K562 (cell line): Measurements from ENCODE around the gene CGREF1. TPM values are rescaled to one million over a fixed set of nuclear protein-coding genes. Genes with fewer than 3 reads are reported as not detected.

Experiments used
- CHAMP1 ChIP-seq: fragments of 450-650 bp; IDR thresholded peaks from 2 replicates; pipeline ENCODE4 v1.6.1; 2016; ENCODE audit warnings: mild to moderate bottlenecking
- EHMT2 ChIP-seq: fragments of 450-650 bp; IDR thresholded peaks from 2 replicates; pipeline ENCODE4 v1.6.1; 2018; ENCODE audit warnings: antibody characterized with exemption
- IRF2 ChIP-seq: sonication (generic); formaldehyde crosslinking; IDR thresholded peaks from 2 replicates; pipeline ENCODE4 v1.8.1; 2022; ENCODE audit warnings: mild to moderate bottlenecking, missing genetic modification reagents
- MBD2 ChIP-seq: sonication (generic); IDR thresholded peaks from 2 replicates; pipeline ENCODE4 v1.6.1; 2016; ENCODE audit warnings: low read depth, borderline replicate concordance
- NR2C1 ChIP-seq, 2 experiments: fragments of 450-650 bp; IDR thresholded peaks; 2 replicates each; pipeline ENCODE4 v1.6.1; 2017; ENCODE audit warnings: mild to moderate bottlenecking in 2 of 2, antibody characterized with exemption in 1 of 2, inconsistent platforms in 1 of 2, missing compliant biosample characterization in 1 of 2, missing genetic modification characterization in 1 of 2
- SETDB1 ChIP-seq: IDR thresholded peaks from one replicate; pipeline ENCODE4 v1.6.1; 2012; ENCODE audit warnings: low read length, control low read depth, inconsistent platforms
- ZBTB11 ChIP-seq, 3 experiments: fragments of 200-800 bp in 1 of 3; fragments of 250-450 bp in 1 of 3; fragments of 450-650 bp in 1 of 3; sonication (Bioruptor Pico) in 1 of 3; sonication (Bioruptor generic) in 1 of 3; formaldehyde crosslinking in 1 of 3; IDR thresholded peaks; 2 replicates each; pipeline versions ENCODE4 v1.6.1 to v1.8.0; 2016 to 2022; ENCODE audit warnings: mild to moderate bottlenecking in 2 of 3, missing genetic modification characterization in 2 of 3, missing compliant biosample characterization in 1 of 3, moderate library complexity in 1 of 3
- ZNF592 ChIP-seq: fragments of 450-650 bp; IDR thresholded peaks from 2 replicates; pipeline ENCODE4 v1.6.1; 2017; ENCODE audit warnings: antibody characterized with exemption, mild to moderate bottlenecking
- ZNF76 ChIP-seq: fragments of 250-450 bp; sonication (Bioruptor Pico); IDR thresholded peaks from 2 replicates; pipeline ENCODE4 v1.4.0; 2020; ENCODE audit warnings: mild to moderate bottlenecking, moderate library complexity, borderline replicate concordance
- polyA plus RNA-seq, 8 experiments: library from polyadenylated mRNA; depleted of rRNA in 4 of 8; stranded (reverse) in 5 of 8; unstranded in 3 of 8; fragments of >200 nt; fragmentation: Nextera tagmentation in 2 of 8; fragmentation: Illumina TruSeq in 1 of 8; extraction: Ambion mirVana in 2 of 8; extraction: Trizol in 1 of 8; gene quantifications; 2 replicates each; pipeline versions ENCODE4 v1.2.1 to v1.2.3, GENCODE V29; 2011 to 2014; ENCODE audit warnings: inconsistent platforms in 1 of 8, missing spikeins in 1 of 8
- total RNA-seq, 7 experiments: library from RNA; depleted of rRNA in 6 of 7; stranded (reverse); fragments of >200 nt in 6 of 7; fragmentation: Illumina TruSeq in 2 of 7; extraction: Trizol in 2 of 7; gene quantifications; 2 replicates each; pipeline versions ENCODE4 v1.2.1 to v1.2.3, GENCODE V29; 2011 to 2021; ENCODE audit warnings: low replicate concordance in 1 of 7
- TF ChIP-seq, protein P1 (sequence below): fragments of 250-450 bp; sonication (Bioruptor Pico); IDR thresholded peaks from 2 replicates; pipeline ENCODE4 v1.9.0; 2021; ENCODE audit warnings: mild to moderate bottlenecking, inconsistent platforms
- TF ChIP-seq, protein P2 (sequence below): fragments of 250-450 bp; sonication (Bioruptor Pico); IDR thresholded peaks from 2 replicates; pipeline ENCODE4 v1.8.0; 2021; ENCODE audit warnings: borderline replicate concordance, mild to moderate bottlenecking, moderate library complexity; ENCODE audit not compliant: poor library complexity, severe bottlenecking

The CGREF1 gene
- total and polyA plus RNA-seq, 9 of the 15 experiments (the other 6 are each of a cell fraction or from before 2014, with no cell fraction given) = 0.07 to 0.50 (median 0.37) TPM

- TF ChIP-seq CHAMP1 = no peak
- peak; percentile 47; the same call in 1 of the 2 replicates for TF ChIP-seq ZNF76
- peak; percentile 86 for TF ChIP-seq ZNF592
- no peak for TF ChIP-seq EHMT2
- TF ChIP-seq MBD2 = peak; percentile 26; the same call in 1 of the 2 replicates
- no peak for TF ChIP-seq SETDB1
- no peak for TF ChIP-seq ZBTB11 (CRISPR knock-in tag; IDR thresholded peaks at IDR 0.05)
- TF ChIP-seq, protein P1, sequence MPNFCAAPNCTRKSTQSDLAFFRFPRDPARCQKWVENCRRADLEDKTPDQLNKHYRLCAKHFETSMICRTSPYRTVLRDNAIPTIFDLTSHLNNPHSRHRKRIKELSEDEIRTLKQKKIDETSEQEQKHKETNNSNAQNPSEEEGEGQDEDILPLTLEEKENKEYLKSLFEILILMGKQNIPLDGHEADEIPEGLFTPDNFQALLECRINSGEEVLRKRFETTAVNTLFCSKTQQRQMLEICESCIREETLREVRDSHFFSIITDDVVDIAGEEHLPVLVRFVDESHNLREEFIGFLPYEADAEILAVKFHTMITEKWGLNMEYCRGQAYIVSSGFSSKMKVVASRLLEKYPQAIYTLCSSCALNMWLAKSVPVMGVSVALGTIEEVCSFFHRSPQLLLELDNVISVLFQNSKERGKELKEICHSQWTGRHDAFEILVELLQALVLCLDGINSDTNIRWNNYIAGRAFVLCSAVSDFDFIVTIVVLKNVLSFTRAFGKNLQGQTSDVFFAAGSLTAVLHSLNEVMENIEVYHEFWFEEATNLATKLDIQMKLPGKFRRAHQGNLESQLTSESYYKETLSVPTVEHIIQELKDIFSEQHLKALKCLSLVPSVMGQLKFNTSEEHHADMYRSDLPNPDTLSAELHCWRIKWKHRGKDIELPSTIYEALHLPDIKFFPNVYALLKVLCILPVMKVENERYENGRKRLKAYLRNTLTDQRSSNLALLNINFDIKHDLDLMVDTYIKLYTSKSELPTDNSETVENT (CRISPR knock-in tag) = no peak
- no peak for TF ChIP-seq IRF2 (CRISPR knock-in tag)
- no peak for TF ChIP-seq NR2C1 (IDR thresholded peaks at IDR 0.05)
- peak; percentile 52 for TF ChIP-seq NR2C1 (tag; IDR thresholded peaks at IDR 0.05)
- TF ChIP-seq, protein P2, sequence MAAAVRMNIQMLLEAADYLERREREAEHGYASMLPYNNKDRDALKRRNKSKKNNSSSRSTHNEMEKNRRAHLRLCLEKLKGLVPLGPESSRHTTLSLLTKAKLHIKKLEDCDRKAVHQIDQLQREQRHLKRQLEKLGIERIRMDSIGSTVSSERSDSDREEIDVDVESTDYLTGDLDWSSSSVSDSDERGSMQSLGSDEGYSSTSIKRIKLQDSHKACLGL (CRISPR knock-in tag) = no peak
Observed at GRCh38 chr2:27095745-27096651, 22.9 kb downstream of the CGREF1 start (continued).
